Hepatic stellate cell (primary cell): Measurements from ENCODE around the gene SIRT3.
"Not testable (repeated sequence)": the region's sequence is repeated elsewhere in the genome, so short reads cannot be mapped to it uniquely, and the experiment has no call there.

ENCODE experiments used
- DNase-seq: peaks from one replicate; pipeline ENCODE4 v3.0.0; 2011; ENCODE audit warnings: low spot score

Gene SIRT3

GRCh38 chr11:203056-203944 is 32.8 kb downstream of the SIRT3 start:
- DNase-seq: no peak

DNA sequence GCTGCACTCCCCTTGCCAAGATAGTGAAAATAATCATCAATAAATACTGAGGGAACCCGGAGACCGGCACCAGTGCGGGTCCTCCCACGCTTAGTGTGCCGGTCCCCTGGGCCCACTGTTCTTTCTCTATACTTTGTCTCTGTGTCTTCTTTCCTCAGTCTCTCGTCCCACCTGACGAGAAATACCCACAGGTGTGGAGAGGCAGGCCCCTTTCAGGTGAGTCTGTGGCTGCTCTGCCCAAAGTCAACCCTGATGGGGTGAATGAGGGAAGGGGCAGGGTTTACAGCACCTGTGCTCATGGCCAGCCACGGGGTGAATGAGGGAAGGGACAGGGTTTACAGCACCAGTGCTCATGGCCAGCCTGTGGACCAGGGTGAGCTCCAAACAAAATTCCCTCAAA is 33.7 kb downstream of the SIRT3 start:
- no peak for DNase-seq

- no peak for DNase-seq
Observed at GRCh38 chr11:201966-202365, 34.2 kb downstream of the SIRT3 start.

DNA sequence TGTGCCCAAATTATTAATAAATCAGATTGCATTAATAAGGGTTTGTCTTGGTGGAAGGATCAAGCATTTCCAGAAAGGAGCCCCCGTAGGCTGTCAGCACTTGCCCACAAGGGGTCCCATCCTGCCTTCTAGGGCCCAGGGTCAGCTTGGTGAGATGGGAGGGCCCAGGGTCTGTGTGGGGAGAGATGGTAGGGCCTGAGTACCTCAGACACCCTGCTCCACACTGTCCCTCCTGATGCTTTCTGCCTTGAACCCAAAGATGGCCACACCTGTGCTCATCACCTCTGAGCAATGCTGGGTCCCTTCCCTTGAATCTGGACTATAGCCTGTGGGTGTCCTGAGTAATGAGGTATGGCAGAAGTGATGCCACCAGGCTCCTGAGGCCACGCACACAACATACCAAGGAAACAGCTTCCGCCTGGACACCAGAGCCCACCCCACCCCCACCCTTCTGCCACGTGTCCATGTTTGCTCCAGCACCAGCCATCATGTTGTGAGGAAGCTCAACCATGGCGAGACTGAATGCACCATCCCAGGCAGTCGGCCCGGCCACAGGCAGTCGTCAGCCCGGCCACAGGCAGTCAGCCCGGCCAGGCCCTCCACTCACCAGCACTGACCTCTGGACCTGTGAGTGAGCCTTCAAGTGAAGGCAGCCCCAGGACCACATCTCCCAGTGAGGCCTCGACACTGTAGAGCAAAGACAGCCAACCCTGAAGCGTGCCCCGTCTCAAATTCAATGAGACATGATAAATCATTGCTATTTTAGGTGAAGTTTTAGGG is 35.7 kb downstream of the SIRT3 start:
- no peak for DNase-seq

GRCh38 chr11:199782-200181 is 36.4 kb downstream of the SIRT3 start:
- DNase-seq: no peak

DNA sequence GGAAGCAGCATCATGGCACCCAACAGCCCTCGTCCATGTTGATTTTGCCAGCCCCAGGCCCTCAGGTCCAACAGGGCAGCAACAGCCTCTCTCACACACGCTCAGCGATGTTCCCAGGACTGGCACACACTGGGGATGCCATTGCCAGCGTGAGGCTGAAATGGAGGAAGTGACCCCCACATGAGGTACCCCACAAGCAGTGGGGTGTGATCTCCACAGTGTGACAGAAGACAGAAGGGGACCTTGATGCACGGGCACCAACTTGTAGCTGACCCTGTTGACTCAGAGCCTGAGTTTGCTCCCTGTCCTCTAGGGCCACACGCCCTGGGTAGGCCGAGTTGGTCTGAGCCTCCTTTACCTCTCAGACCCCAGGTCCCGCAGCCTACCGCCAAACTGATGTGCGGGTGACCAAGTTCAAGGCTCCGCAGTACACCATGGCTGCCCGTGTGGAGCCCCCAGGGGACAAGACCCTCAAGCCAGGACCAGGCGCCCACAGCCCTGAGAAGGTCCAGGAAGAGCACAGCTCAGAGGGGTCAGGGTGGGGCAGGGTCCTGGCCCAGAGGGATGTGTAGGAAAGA is 37.0 kb downstream of the SIRT3 start:
- DNase-seq: no peak

- no peak for DNase-seq
Observed at GRCh38 chr11:198236-198806, 37.8 kb downstream of the SIRT3 start.

DNA sequence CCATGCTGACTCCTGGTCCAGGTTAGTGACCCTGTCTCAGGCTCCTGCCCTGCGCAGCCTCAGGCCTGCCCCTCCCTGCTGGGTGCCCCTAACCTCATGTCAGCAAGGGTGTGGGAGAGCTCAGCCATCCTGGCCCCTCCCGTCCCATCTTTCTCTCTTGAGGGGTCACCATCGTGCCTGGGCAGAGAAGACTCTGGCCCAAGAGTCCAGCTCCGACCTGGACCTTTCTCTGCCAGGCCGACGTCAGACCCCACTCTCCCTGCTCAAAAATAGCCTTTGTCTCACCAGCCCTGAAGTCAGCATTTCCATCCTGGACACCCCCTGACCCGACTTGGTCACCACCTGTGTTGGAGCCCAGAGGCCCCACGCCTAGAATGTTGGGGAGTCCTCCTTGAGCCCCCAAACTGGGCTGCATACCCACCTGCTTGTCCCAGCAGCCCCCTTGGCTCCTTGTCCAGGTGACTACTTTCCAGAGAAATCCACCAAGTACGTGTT is 38.4 kb downstream of the SIRT3 start:
- no peak for DNase-seq

DNA sequence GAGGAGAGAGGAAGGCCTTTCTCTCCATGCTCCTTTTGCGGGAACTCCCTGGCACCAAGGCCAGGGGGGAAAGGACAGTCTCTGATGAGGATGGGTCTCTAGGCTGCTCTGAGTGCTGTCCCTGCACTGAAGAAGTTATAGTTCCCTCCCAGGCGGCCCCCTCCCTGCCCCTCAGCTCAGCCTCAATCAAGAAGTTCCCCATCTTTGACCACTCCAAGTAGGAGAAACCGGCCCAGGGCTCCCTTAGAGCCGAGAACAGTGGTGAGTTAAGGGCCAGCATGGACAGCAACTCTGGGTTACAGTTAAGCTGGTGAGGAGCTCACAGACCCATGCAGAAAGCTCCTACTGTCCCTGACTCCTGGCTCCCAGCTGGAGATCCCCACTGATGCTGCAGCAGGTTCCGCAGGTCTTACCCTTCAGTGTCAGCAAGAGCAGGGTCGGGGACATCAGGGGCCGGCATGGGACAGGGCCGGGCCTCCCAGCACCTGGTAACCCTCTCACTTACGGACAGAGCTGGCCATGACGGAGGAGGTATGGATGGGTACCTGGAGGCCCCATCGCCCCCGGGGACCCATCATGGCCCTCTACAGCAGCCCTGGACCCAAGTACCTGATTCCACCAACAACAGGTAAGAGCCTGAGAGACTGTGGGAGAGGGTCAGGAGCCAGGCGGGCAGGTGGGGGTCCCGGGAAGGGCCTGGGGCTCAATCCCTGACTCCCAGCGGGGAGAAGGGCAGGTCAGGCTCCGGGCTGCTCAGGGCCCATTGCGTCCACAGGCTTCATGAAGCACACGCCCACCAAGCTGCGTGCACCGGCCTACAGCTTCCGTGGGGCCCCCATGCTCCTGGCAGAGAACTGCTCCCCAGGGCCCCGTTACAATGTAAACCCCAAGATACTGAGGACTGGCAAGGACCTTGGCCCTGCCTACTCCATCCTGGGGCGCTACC is 39.1 kb downstream of the SIRT3 start:
- peak; percentile 31 for DNase-seq

DNA sequence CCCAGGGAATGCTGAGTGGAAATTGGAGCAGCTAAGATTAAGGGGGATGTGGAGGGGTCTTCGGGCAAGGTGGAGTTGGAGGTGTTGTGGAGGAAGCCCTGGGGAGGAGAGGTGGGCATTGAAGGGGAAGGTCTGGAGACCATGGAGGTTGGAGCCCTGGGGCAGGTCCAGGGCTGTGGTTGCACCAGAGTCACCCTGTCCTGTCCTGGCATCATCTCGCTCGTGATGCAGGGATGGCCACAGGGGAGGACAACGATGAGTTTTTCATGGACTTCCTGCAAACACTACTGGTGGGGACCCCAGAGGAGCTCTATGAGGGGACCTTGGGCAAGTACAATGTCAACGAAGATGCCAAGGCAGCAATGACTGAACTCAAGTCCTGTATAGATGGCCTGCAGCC is 42.7 kb downstream of the SIRT3 start:
- DNase-seq: not testable (repeated sequence)

- not testable (repeated sequence) for DNase-seq
Observed at GRCh38 chr11:192674-193128, 43.4 kb downstream of the SIRT3 start, which contains the start of gene SCGB1C1. SCGB1C1 (plus strand) TSS chr11:193078; CDS start chr11:193100, 22 bp downstream.

- DNase-seq: not testable (repeated sequence)
Observed at GRCh38 chr11:191490-192478, 44.4 kb downstream of the SIRT3 start.

DNA sequence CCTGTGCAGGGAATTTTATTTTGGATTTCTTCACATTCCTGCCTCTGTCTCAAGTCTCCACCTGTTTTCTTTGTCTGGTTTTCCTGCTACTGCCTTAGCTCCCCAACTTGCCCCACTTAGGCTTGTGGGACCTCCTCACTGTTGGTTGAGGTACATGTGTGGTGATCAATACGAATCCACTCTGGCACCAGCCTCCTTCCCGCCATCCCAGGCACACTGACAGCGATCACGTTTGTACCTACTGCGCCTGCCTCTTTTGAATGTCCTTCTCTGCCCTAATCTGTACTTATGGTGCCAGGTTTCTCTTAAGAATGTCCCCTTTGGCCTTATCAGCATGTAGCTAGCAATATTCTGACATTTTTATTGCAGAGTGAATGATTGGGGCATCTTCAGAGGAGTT is 45.6 kb downstream of the SIRT3 start:
- not testable (repeated sequence) for DNase-seq

- not testable (repeated sequence) for DNase-seq
Observed at GRCh38 chr11:189843-190311, 46.3 kb downstream of the SIRT3 start.

- DNase-seq: not testable (repeated sequence)
Observed at GRCh38 chr11:189200-189783, 46.9 kb downstream of the SIRT3 start.

DNA sequence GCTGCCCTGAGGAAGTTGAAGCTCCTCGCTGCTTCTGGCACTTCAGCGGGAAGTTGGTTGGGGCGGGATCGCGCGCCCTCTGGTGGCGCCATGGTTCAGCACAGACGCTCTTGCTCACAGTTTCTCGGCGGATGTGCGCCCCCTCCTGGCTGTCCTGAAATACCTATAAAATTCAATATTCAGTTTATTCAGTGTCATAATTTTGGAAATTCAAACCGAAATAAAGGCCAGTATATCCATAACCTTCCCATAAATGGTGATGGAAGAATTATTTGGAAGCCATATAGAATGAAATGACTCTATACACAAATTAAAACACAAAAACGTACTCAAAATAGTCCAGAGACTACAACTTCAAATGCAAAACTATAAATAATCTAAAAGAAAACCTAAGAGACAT is 55.9 kb downstream of the SIRT3 start:
- not testable (repeated sequence) for DNase-seq
